NT2/D1 (cell line): ENCODE data around the gene PHKG1.

Source experiments
- SUZ12 ChIP-seq: IDR thresholded peaks from 2 replicates; pipeline ENCODE4 v1.6.1; 2011; ENCODE audit not compliant: insufficient read length, insufficient read depth; ENCODE audit errors: extremely low read depth
- YY1 ChIP-seq: IDR thresholded peaks from 2 replicates; pipeline ENCODE4 v1.6.1; 2011; ENCODE audit not compliant: insufficient read length, insufficient read depth
- ZNF274 ChIP-seq: IDR thresholded peaks from 2 replicates; pipeline ENCODE4 v1.6.1; 2011; ENCODE audit warnings: mild to moderate bottlenecking, low read depth, low read length

GRCh38 chr7:56115852-56116538, 23.2 kb upstream of the PHKG1 start, which contains the start of gene NUPR2:
- no peak for TF ChIP-seq ZNF274
- no peak for TF ChIP-seq YY1
- TF ChIP-seq SUZ12 = peak; percentile 44
